Measurements from ENCODE around the gene SEPTIN5. TPM values are rescaled to one million over a fixed set of nuclear protein-coding genes. Genes with fewer than 3 reads are reported as not detected.

SEPTIN5 gene
- total RNA-seq, 1 donor from 2014 or later: 32.0 TPM

- no peak for TF ChIP-seq CTCF (IDR thresholded peaks at IDR 0.05; ENCODE audit: unreplicated experiment)
- H3K9me3 Mint-ChIP-seq (ENCODE audit: low read depth): no peaks in the 10 kb centered on the region
- no peak for DNase-seq (ENCODE audit: low spot score, unreplicated experiment)
- H3K27me3 Mint-ChIP-seq: peaks cover 10% of the 10 kb centered on the region
- no peak overlapping the region for H3K27ac Mint-ChIP-seq
- no peak overlapping the region for H3K4me3 Mint-ChIP-seq (ENCODE audit: low read depth)
- H3K36me3 Mint-ChIP-seq (ENCODE audit: insufficient read depth): no peaks in the 10 kb centered on the region
- no peaks in the 10 kb centered on the region for H3K4me1 Mint-ChIP-seq (ENCODE audit: low read depth)
These were observed 13.4 kb upstream of the SEPTIN5 start for GRCh38 chr22:19700790-19701419.

- H3K27ac Mint-ChIP-seq: no peak overlapping the region
- H3K4me3 Mint-ChIP-seq (ENCODE audit: low read depth): no peak overlapping the region
- DNase-seq (ENCODE audit: low spot score, unreplicated experiment): no peak
- no peaks in the 10 kb centered on the region for H3K9me3 Mint-ChIP-seq (ENCODE audit: low read depth)
- peaks cover 10% of the 10 kb centered on the region for H3K27me3 Mint-ChIP-seq
- H3K4me1 Mint-ChIP-seq (ENCODE audit: low read depth): no peaks in the 10 kb centered on the region
- H3K36me3 Mint-ChIP-seq (ENCODE audit: insufficient read depth): no peaks in the 10 kb centered on the region
- no peak for TF ChIP-seq CTCF (IDR thresholded peaks at IDR 0.05; ENCODE audit: unreplicated experiment)
These were observed 12.7 kb upstream of the SEPTIN5 start for GRCh38 chr22:19701420-19702145.

- no peak overlapping the region for H3K4me3 Mint-ChIP-seq (ENCODE audit: low read depth)
- H3K4me1 Mint-ChIP-seq (ENCODE audit: low read depth): no peaks in the 10 kb centered on the region
- H3K27ac Mint-ChIP-seq: no peak overlapping the region
- peaks cover 13% of the 10 kb centered on the region for H3K27me3 Mint-ChIP-seq
- no peaks in the 10 kb centered on the region for H3K36me3 Mint-ChIP-seq (ENCODE audit: insufficient read depth)
- no peak for TF ChIP-seq CTCF (IDR thresholded peaks at IDR 0.05; ENCODE audit: unreplicated experiment)
- H3K9me3 Mint-ChIP-seq (ENCODE audit: low read depth): no peaks in the 10 kb centered on the region
- no peak for DNase-seq (ENCODE audit: low spot score, unreplicated experiment)
These were observed 10.4 kb upstream of the SEPTIN5 start for GRCh38 chr22:19703869-19704268.

GRCh38 chr22:19704355-19705015 is 9.8 kb upstream of the SEPTIN5 start:
- TF ChIP-seq CTCF (IDR thresholded peaks at IDR 0.05; ENCODE audit: unreplicated experiment): no peak
- H3K4me3 Mint-ChIP-seq (ENCODE audit: low read depth): no peak overlapping the region
- no peaks in the 10 kb centered on the region for H3K36me3 Mint-ChIP-seq (ENCODE audit: insufficient read depth)
- H3K4me1 Mint-ChIP-seq (ENCODE audit: low read depth): no peaks in the 10 kb centered on the region
- peaks cover 19% of the 10 kb centered on the region for H3K27me3 Mint-ChIP-seq
- DNase-seq (ENCODE audit: low spot score, unreplicated experiment): no peak
- no peak overlapping the region for H3K27ac Mint-ChIP-seq
- H3K9me3 Mint-ChIP-seq (ENCODE audit: low read depth): no peaks in the 10 kb centered on the region

- Mint-ChIP-seq H3K4me1 (ENCODE audit: low read depth) (no peaks in the 10 kb centered on the region), H3K4me3 (ENCODE audit: low read depth) (no peak overlapping the region), H3K27ac (no peak overlapping the region), H3K27me3 (peaks cover 26% of the 10 kb centered on the region), H3K9me3 (ENCODE audit: low read depth) (no peaks in the 10 kb centered on the region), H3K36me3 (ENCODE audit: insufficient read depth) (no peaks in the 10 kb centered on the region)
- no peak for DNase-seq (ENCODE audit: low spot score, unreplicated experiment)
- peak; percentile 38 for TF ChIP-seq CTCF (IDR thresholded peaks at IDR 0.05; ENCODE audit: unreplicated experiment)
These were observed 8.9 kb upstream of the SEPTIN5 start for GRCh38 chr22:19705181-19705934.

Data from progenitor cell of endocrine pancreas (in vitro differentiated cells).